Smooth muscle cell of the pulmonary artery (primary cell): Measurements from ENCODE around the gene MIEN1. TPM values are rescaled to one million over a fixed set of nuclear protein-coding genes. Genes with fewer than 3 reads are reported as not detected.

Experiments
- total RNA-seq: library from RNA; depleted of rRNA; stranded (reverse); fragments of >200 nt; gene quantifications from 2 replicates; pipeline ENCODE4 v1.2.3, GENCODE V29; 2014

The MIEN1 gene, protein sequence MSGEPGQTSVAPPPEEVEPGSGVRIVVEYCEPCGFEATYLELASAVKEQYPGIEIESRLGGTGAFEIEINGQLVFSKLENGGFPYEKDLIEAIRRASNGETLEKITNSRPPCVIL
- total RNA-seq: 13.6 and 18.5 TPM in 2 replicates

DNA sequence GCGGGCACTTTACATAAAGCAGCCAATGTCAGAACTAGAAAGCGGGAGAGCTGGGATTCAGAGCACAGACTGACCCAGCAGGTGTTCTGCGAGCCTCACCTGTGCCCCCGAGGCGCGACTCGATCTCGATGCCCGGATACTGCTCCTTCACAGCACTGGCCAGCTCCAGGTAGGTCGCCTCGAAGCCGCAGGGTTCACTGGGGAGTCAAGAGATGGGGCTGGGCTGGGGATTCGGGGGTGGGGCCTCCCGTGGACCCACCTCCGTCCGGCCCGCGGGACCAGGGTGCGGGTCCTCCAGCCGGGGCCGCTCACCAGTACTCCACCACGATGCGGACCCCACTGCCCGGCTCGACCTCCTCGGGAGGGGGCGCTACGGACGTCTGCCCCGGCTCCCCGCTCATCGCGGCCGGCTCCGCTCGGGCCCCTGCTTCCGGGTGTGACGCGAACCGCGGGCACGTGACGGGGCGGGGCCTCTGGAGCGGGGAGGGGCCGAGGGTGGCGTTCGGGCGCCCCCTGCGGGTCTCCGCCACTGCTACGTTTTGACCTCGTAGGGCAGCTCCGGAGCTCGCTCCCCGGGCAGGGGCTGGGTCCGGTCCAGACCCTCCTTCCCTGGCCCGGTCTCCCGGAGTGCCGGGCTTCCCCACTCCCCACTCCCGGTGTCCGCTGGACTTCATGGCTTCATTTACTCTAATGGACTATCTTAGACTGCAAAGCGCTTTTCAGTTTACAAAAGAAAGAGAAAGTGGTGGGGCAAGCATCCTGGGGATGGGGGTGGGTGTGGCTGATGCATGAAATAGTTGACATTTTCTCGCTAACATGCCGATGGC, at the start of gene MIEN1:
TSS of gene MIEN1 (minus strand) at position 438 of the 827 bp plus-strand sequence. CDS start at position 401, 37 bp downstream.

DNA sequence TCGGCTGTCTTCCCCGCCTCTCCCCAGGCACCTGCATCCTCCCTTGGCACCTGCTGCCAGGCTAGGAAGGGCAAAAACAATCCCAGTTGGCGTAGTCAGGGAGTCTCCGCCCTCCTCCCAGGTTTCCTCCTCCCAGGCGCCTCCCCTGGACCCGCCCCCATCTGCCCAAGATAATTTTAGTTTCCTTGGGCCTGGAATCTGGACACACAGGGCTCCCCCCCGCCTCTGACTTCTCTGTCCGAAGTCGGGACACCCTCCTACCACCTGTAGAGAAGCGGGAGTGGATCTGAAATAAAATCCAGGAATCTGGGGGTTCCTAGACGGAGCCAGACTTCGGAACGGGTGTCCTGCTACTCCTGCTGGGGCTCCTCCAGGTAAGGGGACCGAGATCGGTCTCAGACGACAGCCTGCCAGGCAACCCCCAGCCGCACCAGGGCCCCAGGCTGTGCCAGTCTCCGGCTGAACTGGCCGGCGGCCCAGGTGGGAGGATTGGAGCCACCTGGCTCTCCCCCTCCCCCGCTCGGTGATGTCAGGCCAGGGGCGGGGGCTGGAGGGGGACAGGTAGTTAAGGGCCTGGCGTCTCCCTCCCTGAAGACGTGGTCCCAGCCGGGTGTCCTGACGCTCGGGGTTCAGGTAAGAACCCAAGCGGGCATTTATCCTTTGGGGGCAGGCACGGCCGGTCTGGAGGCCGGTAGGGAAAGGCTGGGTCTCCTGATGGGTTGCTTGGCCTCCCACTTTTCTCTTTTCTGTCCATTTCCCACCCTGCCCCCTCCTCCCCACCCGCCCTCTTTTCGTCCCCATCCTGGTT, 7.6 kb upstream of the MIEN1 start, which contains the start of gene GRB7:
TSS of gene GRB7 (plus strand) at position 179 of the 808 bp plus-strand sequence. CDS start 4,364 bp downstream, outside the sequence.

DNA sequence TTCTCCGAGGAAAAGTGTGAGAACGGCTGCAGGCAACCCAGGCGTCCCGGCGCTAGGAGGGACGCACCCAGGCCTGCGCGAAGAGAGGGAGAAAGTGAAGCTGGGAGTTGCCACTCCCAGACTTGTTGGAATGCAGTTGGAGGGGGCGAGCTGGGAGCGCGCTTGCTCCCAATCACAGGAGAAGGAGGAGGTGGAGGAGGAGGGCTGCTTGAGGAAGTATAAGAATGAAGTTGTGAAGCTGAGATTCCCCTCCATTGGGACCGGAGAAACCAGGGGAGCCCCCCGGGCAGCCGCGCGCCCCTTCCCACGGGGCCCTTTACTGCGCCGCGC, 30.5 kb downstream of the MIEN1 start, which contains the start of gene ERBB2:
TSS of gene ERBB2 (plus strand) at position 247 of the 330 bp plus-strand sequence. CDS start 175 bp downstream, outside the sequence.

DNA sequence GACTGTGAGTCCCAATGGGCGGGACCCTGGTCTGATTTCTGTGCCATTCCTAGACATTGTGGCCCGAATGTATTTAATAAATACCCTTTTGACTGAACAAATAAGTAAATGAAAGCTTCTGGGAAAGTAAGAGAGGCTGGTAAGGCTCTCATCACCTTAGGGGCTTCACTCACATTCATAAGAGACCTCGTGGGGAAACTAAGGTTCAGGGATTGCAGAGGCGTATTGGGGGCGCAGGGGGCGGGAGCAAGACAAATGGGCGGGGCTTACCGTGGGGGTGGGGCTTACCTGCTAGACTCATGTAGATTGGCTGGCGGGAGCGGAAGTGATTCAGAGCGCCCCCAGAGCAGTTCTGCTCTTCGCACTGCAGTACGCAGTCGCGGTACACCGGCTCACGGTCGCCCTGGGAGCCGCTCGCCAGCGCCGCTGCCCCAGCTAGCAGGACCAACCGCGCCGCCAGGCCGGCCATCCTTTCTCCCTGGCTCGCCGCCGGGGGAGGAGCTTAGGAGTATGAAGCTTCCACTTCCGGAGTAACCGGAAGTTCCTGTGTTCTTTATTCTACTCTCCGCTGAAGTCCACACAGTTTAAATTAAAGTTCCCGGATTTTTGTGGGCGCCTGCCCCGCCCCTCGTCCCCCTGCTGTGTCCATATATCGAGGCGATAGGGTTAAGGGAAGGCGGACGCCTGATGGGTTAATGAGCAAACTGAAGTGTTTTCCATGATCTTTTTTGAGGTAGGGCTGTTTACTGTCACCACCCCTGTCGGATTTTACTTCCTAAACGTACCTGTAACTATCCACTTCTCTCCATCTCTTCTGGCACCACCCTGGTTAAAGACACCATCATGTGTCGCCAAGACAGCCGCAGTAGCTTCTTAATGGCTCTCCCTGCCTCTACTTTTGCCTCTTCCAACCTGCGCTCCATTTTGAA, 42.5 kb downstream of the MIEN1 start, which contains the start of gene PGAP3:
TSS of gene PGAP3 (minus strand) at position 512 of the 929 bp plus-strand sequence. CDS start at position 469, 43 bp downstream.

Other genes starting within 250 kb of the MIEN1 start
- gene NEUROD2, start 122.6 kb downstream of the MIEN1 start, total RNA-seq: not detected in 2 replicates
- gene PPP1R1B, start 103.6 kb downstream of the MIEN1 start, total RNA-seq: 0.91 TPM in 1 of 2 replicates, not detected in the other
- 31.7 and 37.6 TPM in 2 replicates for gene STARD3, start 93.4 kb downstream of the MIEN1 start, total RNA-seq
- gene TCAP, start 65.2 kb downstream of the MIEN1 start, total RNA-seq: 0.52 and 0.53 TPM in 2 replicates
- 0.07 TPM in 1 of 2 replicates, not detected in the other for gene PNMT, start 62.1 kb downstream of the MIEN1 start, total RNA-seq
- 14.9 TPM in 2 replicates for gene PGAP3, start 42.5 kb downstream of the MIEN1 start, total RNA-seq
- 60.5 and 78.5 TPM in 2 replicates for gene ERBB2, start 30.5 kb downstream of the MIEN1 start, total RNA-seq
- 0.13 TPM in 1 of 2 replicates, not detected in the other for gene GRB7, start 7.4 kb upstream of the MIEN1 start, total RNA-seq
- not detected in 2 replicates for gene IKZF3, start 133.8 kb upstream of the MIEN1 start, total RNA-seq
- not detected in 2 replicates for gene ZPBP2, start 137.7 kb upstream of the MIEN1 start, total RNA-seq
- 12.1 and 13.6 TPM in 2 replicates for gene GSDMB, start 188.1 kb upstream of the MIEN1 start, total RNA-seq
- gene ORMDL3, start 197.1 kb upstream of the MIEN1 start, total RNA-seq: 98.0 and 118 TPM in 2 replicates
- gene LRRC3C, start 197.2 kb upstream of the MIEN1 start, total RNA-seq: not detected in 2 replicates
- not detected in 2 replicates for gene GSDMA, start 232.5 kb upstream of the MIEN1 start, total RNA-seq